Muscle layer of colon (tissue), 2 donors: Measurements from ENCODE around the gene AXIN2.
"Not testable (repeated sequence)": the region's sequence is repeated elsewhere in the genome, so short reads cannot be mapped to it uniquely, and the experiment has no call there.

Source experiments
- H3K27ac ChIP-seq: one replicate; pipeline ENCODE4 v1.7.0; 2013; ENCODE audit warnings: low read depth, mild to moderate bottlenecking, low read length, moderate library complexity
- H3K27me3 ChIP-seq, 2 donors: one replicate each; pipeline ENCODE4 v1.7.0; 2013; ENCODE audit warnings: low read length in 2 of 2, mild to moderate bottlenecking in 2 of 2; ENCODE audit not compliant: insufficient read depth in 2 of 2, control insufficient read depth in 1 of 2
- H3K36me3 ChIP-seq: one replicate; pipeline ENCODE4 v1.7.0; 2013; ENCODE audit warnings: mild to moderate bottlenecking, low read length; ENCODE audit not compliant: insufficient read depth
- H3K4me1 ChIP-seq: one replicate; pipeline ENCODE4 v1.7.0; 2013; ENCODE audit warnings: mild to moderate bottlenecking, low read length; ENCODE audit not compliant: insufficient read depth
- H3K4me3 ChIP-seq, 2 donors: one replicate each; pipeline ENCODE4 v1.7.0; 2013; ENCODE audit warnings: low read length in 2 of 2, low read depth in 1 of 2, mild to moderate bottlenecking in 1 of 2, moderate library complexity in 1 of 2
- H3K9ac ChIP-seq: one replicate; pipeline ENCODE4 v1.7.0; 2013; ENCODE audit warnings: low read length
- H3K9me3 ChIP-seq: one replicate; pipeline ENCODE4 v1.7.0; 2013; ENCODE audit warnings: mild to moderate bottlenecking, low read length
- donor health status: abdominal sarcoma.
- donor health status: Adenocarcinoma of cecum.

AXIN2 gene

GRCh38 chr17:65495122-65496055 is 66.1 kb downstream of the AXIN2 start:
- Histone ChIP-seq H3K4me3 (no peak overlapping the region), H3K27me3 (peaks cover 0 to 4% of the 10 kb centered on the region in 2 donors), H3K4me1 (no peaks in the 10 kb centered on the region), H3K9ac (no peak overlapping the region), H3K27ac (no peak overlapping the region), H3K36me3 (no peaks in the 10 kb centered on the region), H3K9me3 (no peaks in the 10 kb centered on the region)

- Histone ChIP-seq H3K27me3 (no peaks in the 10 kb centered on the region), H3K9me3 (no peaks in the 10 kb centered on the region), H3K4me1 (no peaks in the 10 kb centered on the region), H3K27ac (no peak overlapping the region), H3K4me3 (no peak overlapping the region), H3K36me3 (no peaks in the 10 kb centered on the region), H3K9ac (no peak overlapping the region)
Measured at GRCh38 chr17:65489413-65490155, 71.9 kb downstream of the AXIN2 start.

GRCh38 chr17:65488665-65489064 is 72.8 kb downstream of the AXIN2 start:
- Histone ChIP-seq H3K4me1 (no peaks in the 10 kb centered on the region), H3K4me3 (no peak overlapping the region), H3K36me3 (no peaks in the 10 kb centered on the region), H3K9ac (no peak overlapping the region), H3K27ac (no peak overlapping the region), H3K9me3 (no peaks in the 10 kb centered on the region), H3K27me3 (no peaks in the 10 kb centered on the region)

GRCh38 chr17:65487990-65488389 is 73.5 kb downstream of the AXIN2 start:
- no peaks in the 10 kb centered on the region for H3K27me3 ChIP-seq
- no peak overlapping the region for H3K9ac ChIP-seq
- H3K4me1 ChIP-seq, result no peaks in the 10 kb centered on the region
- no peak overlapping the region for H3K4me3 ChIP-seq
- H3K27ac ChIP-seq, result no peak overlapping the region
- H3K9me3 ChIP-seq, result no peaks in the 10 kb centered on the region
- no peaks in the 10 kb centered on the region for H3K36me3 ChIP-seq

GRCh38 chr17:65487161-65487560 is 74.3 kb downstream of the AXIN2 start:
- Histone ChIP-seq H3K36me3 (no peaks in the 10 kb centered on the region), H3K27me3 (no peaks in the 10 kb centered on the region), H3K9ac (no peak overlapping the region), H3K4me3 (no peak overlapping the region), H3K4me1 (no peaks in the 10 kb centered on the region), H3K27ac (no peak overlapping the region), H3K9me3 (no peaks in the 10 kb centered on the region)

- Histone ChIP-seq H3K36me3 (no peaks in the 10 kb centered on the region), H3K4me1 (no peaks in the 10 kb centered on the region), H3K9ac (no peak overlapping the region), H3K4me3 (no peak overlapping the region), H3K9me3 (no peaks in the 10 kb centered on the region), H3K27me3 (no peaks in the 10 kb centered on the region), H3K27ac (no peak overlapping the region)
Measured at GRCh38 chr17:65485388-65486299, 75.8 kb downstream of the AXIN2 start.

GRCh38 chr17:65484405-65484804 is 77.0 kb downstream of the AXIN2 start:
- H3K9ac ChIP-seq, H3K4me3 ChIP-seq, H3K9me3 ChIP-seq, H3K4me1 ChIP-seq, H3K27me3 ChIP-seq, H3K36me3 ChIP-seq, H3K27ac ChIP-seq: not testable (repeated sequence)

GRCh38 chr17:65483438-65483837 is 78.0 kb downstream of the AXIN2 start:
- H3K9ac ChIP-seq, result no peak overlapping the region
- no peak overlapping the region for H3K27ac ChIP-seq
- H3K27me3 ChIP-seq, result no peaks in the 10 kb centered on the region
- H3K9me3 ChIP-seq, result no peaks in the 10 kb centered on the region
- H3K4me1 ChIP-seq, result no peaks in the 10 kb centered on the region
- no peak overlapping the region for H3K4me3 ChIP-seq
- H3K36me3 ChIP-seq, result no peaks in the 10 kb centered on the region

GRCh38 chr17:65482201-65482600 is 79.2 kb downstream of the AXIN2 start:
- Histone ChIP-seq H3K4me3 (no peak overlapping the region), H3K9ac (no peak overlapping the region), H3K36me3 (no peaks in the 10 kb centered on the region), H3K9me3 (no peaks in the 10 kb centered on the region), H3K27me3 (no peaks in the 10 kb centered on the region), H3K4me1 (no peaks in the 10 kb centered on the region), H3K27ac (no peak overlapping the region)

- Histone ChIP-seq H3K4me1 (no peaks in the 10 kb centered on the region), H3K4me3 (no peak overlapping the region), H3K36me3 (no peaks in the 10 kb centered on the region), H3K27ac (no peak overlapping the region), H3K9ac (no peak overlapping the region), H3K27me3 (no peaks in the 10 kb centered on the region), H3K9me3 (no peaks in the 10 kb centered on the region)
Measured at GRCh38 chr17:65479282-65479681, 82.2 kb downstream of the AXIN2 start.
